ENCODE results near the gene MRNIP. TPM values are rescaled to one million over a fixed set of nuclear protein-coding genes. Genes with fewer than 3 reads are reported as not detected.
A peak's percentile ranks its signal among the peaks of the same experiment; 100 is the strongest.

The MRNIP gene
- total RNA-seq, 1 donor: 13.0 TPM

DNA sequence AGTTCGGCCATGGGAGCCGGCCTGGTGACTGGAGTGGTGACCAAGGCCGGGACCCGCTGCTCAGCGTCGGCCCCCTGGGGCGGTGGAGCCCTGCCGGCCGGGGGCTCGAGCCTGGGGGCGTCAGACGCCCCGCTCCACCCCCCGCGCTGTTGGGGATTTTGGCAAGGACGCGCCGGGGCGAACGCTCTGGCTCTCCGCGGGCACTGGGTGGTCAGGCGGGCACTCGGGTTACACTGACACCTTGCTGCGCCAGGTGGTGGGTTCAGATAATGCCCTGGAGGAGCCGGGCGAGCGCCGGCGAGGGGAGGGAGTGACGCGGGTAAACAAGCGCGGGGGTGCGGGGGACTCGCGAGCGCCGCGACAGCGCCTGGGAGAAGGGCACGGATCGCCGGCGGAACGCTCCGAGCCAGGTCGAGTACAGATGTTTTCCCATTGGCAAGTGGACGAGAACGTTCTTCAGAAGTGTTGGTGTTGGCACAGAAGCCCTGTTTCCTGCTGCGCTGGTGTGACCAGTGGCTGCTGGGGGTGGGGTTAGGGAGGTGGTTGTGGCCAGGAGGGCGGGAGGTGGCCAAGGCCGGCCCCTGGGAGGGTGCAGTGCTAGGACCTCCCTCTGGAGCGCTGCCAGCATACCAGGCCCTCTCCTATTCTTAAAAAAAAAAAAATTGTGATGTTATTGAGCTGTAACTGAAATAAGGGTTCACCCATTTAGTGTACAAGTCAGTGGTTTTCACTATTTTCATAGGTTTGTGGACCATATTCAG is 37.1 kb downstream of the MRNIP start:
- H3K4me3 ChIP-seq (ENCODE audit: low read depth, low read length): peak overlapping the region; percentile 91
- TF ChIP-seq, protein P1, sequence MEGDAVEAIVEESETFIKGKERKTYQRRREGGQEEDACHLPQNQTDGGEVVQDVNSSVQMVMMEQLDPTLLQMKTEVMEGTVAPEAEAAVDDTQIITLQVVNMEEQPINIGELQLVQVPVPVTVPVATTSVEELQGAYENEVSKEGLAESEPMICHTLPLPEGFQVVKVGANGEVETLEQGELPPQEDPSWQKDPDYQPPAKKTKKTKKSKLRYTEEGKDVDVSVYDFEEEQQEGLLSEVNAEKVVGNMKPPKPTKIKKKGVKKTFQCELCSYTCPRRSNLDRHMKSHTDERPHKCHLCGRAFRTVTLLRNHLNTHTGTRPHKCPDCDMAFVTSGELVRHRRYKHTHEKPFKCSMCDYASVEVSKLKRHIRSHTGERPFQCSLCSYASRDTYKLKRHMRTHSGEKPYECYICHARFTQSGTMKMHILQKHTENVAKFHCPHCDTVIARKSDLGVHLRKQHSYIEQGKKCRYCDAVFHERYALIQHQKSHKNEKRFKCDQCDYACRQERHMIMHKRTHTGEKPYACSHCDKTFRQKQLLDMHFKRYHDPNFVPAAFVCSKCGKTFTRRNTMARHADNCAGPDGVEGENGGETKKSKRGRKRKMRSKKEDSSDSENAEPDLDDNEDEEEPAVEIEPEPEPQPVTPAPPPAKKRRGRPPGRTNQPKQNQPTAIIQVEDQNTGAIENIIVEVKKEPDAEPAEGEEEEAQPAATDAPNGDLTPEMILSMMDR (IDR thresholded peaks at IDR 0.05; ENCODE audit: insufficient read depth, low read depth, low read length): no peak
- peak; percentile 93 for DNase-seq (ENCODE audit: low read depth)

DNA sequence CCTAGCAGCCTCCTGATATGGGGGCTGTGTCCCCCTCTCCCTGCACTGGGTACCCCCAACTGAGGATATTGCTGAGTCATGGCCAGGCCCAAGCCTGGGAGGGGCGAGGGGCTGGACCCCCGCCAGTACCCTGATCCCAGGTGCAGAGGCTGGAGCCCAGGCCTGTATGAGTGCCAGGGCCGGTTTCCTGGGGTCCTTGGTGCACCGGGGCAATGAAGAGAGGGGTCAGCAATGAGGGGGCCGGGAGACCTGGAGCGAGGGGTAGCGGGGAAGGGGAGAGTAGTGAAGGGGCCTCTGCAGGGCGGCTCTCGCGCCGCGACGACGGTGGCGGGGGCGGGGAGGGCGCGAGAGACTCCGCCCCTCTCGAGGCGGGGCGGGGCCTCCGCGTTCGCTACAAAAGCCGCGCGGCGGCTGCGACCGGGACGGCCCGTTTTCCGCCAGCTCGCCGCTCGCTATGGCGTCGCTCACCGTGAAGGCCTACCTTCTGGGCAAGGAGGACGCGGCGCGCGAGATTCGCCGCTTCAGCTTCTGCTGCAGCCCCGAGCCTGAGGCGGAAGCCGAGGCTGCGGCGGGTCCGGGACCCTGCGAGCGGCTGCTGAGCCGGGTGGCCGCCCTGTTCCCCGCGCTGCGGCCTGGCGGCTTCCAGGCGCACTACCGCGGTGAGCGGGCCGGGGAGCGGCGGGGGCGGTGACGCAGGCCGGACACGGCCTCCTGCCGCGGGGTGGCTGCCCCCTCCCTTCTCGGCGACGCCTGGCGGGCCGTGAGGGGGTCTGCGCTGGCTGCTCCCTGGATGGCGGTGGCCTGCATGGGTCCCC is 37.9 kb downstream of the MRNIP start, which contains the start of gene SQSTM1:
Gene SQSTM1, plus strand, starts transcription at position 423 of the 815 bp plus-strand sequence. Its CDS starts 32 bp downstream, at position 455.
- H3K4me3 ChIP-seq (ENCODE audit: low read depth, low read length): peak within 1 kb of the TSS; percentile 91
- peak; percentile 82 for DNase-seq (ENCODE audit: low read depth)
- TF ChIP-seq, protein P1 (IDR thresholded peaks at IDR 0.05; ENCODE audit: insufficient read depth, low read depth, low read length): no peak

DNA sequence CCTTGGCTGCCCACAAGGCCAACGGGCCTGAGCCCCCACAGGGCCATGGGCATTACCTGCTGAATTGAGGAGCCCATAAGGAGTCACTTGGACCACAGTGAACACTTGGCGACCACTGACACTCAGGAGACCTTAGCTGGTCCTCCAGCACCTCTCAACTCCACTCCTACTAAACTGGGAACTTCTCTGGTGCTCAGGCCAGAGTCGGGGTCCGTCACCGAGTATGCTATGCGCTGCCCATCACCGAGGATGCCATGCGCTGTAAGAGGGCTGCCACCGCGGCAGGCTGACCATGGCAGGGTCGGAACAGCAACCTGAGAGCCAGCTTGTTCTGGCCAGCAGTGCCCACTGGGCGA is 38.5 kb downstream of the MRNIP start:
- no peak for DNase-seq (ENCODE audit: low read depth)
- TF ChIP-seq, protein P1 (IDR thresholded peaks at IDR 0.05; ENCODE audit: insufficient read depth, low read depth, low read length): no peak
- peak overlapping the region; percentile 91 for H3K4me3 ChIP-seq (ENCODE audit: low read depth, low read length)

DNA sequence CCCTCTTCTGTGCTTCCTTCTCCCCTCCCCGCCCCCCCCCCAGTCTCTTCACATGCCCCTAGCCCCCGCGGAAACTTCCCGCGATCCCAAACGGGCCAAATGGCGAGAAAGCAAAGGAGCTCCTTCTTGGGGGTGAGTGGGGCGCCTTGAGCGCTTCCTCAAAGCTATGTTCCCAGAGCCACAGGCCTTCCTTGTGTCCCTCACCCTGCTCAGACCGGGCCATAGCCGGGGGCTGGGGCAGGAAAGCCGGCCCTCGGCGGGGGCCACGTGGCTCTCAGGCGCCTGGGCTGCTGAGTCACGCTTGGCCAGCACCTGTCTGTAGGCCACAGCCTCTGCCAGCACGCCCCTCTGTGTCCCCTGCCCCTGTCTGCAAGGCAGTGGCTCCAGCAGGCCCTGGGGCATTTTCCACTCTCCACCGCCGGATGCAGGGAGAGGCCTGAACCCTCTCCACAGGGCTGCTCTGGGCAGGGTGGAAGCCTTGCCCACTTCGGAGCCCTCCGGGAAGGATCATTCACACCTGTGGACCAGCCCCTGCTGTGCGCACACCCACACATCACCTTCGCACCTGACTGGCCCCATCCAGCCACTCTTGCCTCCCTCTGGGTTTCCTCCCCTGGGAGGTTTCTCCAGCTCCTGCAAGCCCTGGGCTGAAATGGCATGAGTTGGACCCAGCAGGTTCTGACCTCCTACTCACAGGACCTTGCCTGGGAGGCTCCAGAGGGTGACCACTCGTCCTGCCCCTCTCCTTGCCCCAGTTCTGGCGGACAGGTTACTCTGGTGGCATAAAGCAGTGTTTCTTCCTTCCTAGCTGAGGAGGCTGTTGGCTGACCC is 39.1 kb downstream of the MRNIP start:
- H3K4me3 ChIP-seq (ENCODE audit: low read depth, low read length): no peak overlapping the region

DNA sequence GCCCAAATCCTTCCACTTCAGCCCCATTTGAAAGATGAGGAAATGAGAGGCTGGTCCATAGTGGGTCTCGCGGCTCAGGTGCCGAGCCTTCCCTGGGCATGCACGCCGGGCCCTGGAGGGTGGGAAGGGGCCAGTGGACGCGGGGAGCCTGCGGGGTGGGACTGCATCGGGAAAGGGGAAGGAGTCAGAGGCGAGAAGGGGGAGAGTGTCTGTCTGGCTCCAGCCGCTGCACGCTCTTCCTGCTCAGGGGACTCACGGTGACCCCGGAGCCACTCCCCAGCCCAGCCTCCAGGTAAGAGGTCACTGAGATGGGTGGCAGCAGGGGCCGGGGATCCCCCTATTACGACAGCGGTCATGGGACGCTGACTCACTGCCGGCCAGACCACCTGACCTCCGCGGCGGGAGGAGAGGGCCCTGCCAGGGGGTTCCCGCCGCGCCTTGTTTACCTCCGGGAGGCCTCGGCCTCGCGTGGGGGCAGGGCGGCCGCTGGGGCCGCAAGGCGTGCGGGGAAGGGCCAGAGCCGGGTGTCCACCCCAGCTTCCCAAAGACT is 39.8 kb downstream of the MRNIP start:
- H3K4me3 ChIP-seq (ENCODE audit: low read depth, low read length): peak overlapping the region; percentile 24
- TF ChIP-seq, protein P1 (IDR thresholded peaks at IDR 0.05; ENCODE audit: insufficient read depth, low read depth, low read length): no peak
- DNase-seq (ENCODE audit: low read depth): peak; percentile 98

More for the DNA sequence above, 39.1 kb downstream of the MRNIP start:
- DNase-seq (ENCODE audit: low read depth): peak; percentile 83
- TF ChIP-seq, protein P1 (IDR thresholded peaks at IDR 0.05; ENCODE audit: insufficient read depth, low read depth, low read length): no peak
